Panc1 (cell line): ENCODE measurements around the gene PIGV. TPM values are rescaled to one million over a fixed set of nuclear protein-coding genes. Genes with fewer than 3 reads are reported as not detected.

Experiments used
- ATAC-seq: fragments of 200-7000 bp; cut with Tn5 transposase; 2 replicates; pipeline ENCODE4 v1.9.1; 2020; ENCODE audit warnings: mild to moderate bottlenecking, moderate library complexity
- BruUV-seq: library from RNA; stranded (reverse); fragments of 400-500 nt; replicated peaks from 2 replicates; lab custom pipeline; 2021; lab: Mats Ljungman, UMichigan
- CTCF ChIA-PET: fragments of 300-600 bp; sonication (Branson Sonifier 250); formaldehyde crosslinking; loops from one replicate; lab custom pipeline; 2022; ENCODE audit warnings: antibody characterized with exemption; lab: Charles Lee
- POLR2A ChIA-PET: fragments of 300-600 bp; sonication (Branson Sonifier 250); formaldehyde crosslinking; loops from one replicate; lab custom pipeline; 2022; ENCODE audit warnings: antibody characterized with exemption; lab: Charles Lee
- DNase-seq: peaks from one replicate; pipeline ENCODE4 v3.0.0-alpha.2; 2010; ENCODE audit warnings: low read depth, low spot score
- H3K27ac ChIP-seq: 2 replicates; pipeline ENCODE4 v1.5.1; 2011; ENCODE audit warnings: mild to moderate bottlenecking, low read length, inconsistent platforms
- H3K27me3 ChIP-seq: fragments of 200-500 bp; sonication (Bioruptor generic); 2 replicates; pipeline ENCODE4 v1.6.0; 2014; ENCODE audit warnings: low read length, inconsistent platforms; ENCODE audit not compliant: control insufficient read depth, insufficient read depth
- H3K36me3 ChIP-seq: fragments of 200-500 bp; sonication (Bioruptor generic); 2 replicates; pipeline ENCODE4 v1.5.1; 2014; ENCODE audit warnings: inconsistent platforms, mild to moderate bottlenecking, low read length, moderate library complexity; ENCODE audit not compliant: control insufficient read depth, insufficient read depth
- H3K4me1 ChIP-seq: 2 replicates; pipeline ENCODE4 v1.5.1; 2011; ENCODE audit warnings: inconsistent platforms, mild to moderate bottlenecking, low read length, moderate library complexity; ENCODE audit not compliant: control insufficient read depth, insufficient read depth
- H3K4me3 ChIP-seq, 2 experiments: 2 replicates each; pipeline ENCODE4 v1.5.1; 2011 to 2012; ENCODE audit warnings: low read depth in 2 of 2, low read length in 2 of 2, mild to moderate bottlenecking in 2 of 2, inconsistent platforms in 1 of 2, moderate library complexity in 1 of 2
- H3K9me3 ChIP-seq: fragments of 200-500 bp; sonication (Bioruptor generic); 2 replicates; pipeline ENCODE4 v1.5.1; 2014; ENCODE audit warnings: low read depth, mild to moderate bottlenecking, inconsistent platforms, low read length, moderate library complexity; ENCODE audit not compliant: control insufficient read depth, insufficient read depth
- CTCF ChIP-seq: fragments of 450-650 bp; IDR thresholded peaks from 2 replicates; pipeline ENCODE4 v1.5.1; 2017; ENCODE audit warnings: mild to moderate bottlenecking
- POLR2AphosphoS5 ChIP-seq: IDR thresholded peaks from 2 replicates; pipeline ENCODE4 v1.6.1; 2012; ENCODE audit warnings: mild to moderate bottlenecking, low read depth, low read length, moderate library complexity
- REST ChIP-seq, 2 experiments: IDR thresholded peaks; 2 replicates each; pipeline ENCODE4 v1.6.1; 2011 to 2012; ENCODE audit warnings: low read depth in 2 of 2, control low read depth in 1 of 2, low read length in 1 of 2, mild to moderate bottlenecking in 1 of 2, moderate library complexity in 1 of 2; ENCODE audit not compliant: insufficient read depth in 1 of 2
- SIN3A ChIP-seq: IDR thresholded peaks from 2 replicates; pipeline ENCODE4 v1.6.1; 2012; ENCODE audit warnings: low read depth, mild to moderate bottlenecking, low read length, moderate library complexity, borderline replicate concordance; ENCODE audit not compliant: insufficient read depth
- TCF7L2 ChIP-seq: IDR thresholded peaks from 2 replicates; pipeline ENCODE4 v1.6.1; 2011; ENCODE audit warnings: mild to moderate bottlenecking, low read depth, low read length, inconsistent platforms
- in situ Hi-C: cut with HindIII; loops from 2 replicates; pipeline ENCODE4 v1.10.0; 2016; ENCODE audit warnings: low sequenced_read_pairs, low pct_unique_long_range_greater_than_20kb
- intact Hi-C: fragments of 100-400 bp; cut with micrococcal nuclease; formaldehyde crosslinking; loops from one replicate; pipeline ENCODE4 v1.10.0; 2022; ENCODE audit not compliant: unreplicated experiment
- total RNA-seq: library from RNA; stranded (reverse); gene quantifications from one replicate; pipeline ENCODE4 v1.2.1, GENCODE V29; 2021; ENCODE audit not compliant: unreplicated experiment

The PIGV gene
- total RNA-seq, 1 experiment from 2014 or later = 20.1 TPM

DNA sequence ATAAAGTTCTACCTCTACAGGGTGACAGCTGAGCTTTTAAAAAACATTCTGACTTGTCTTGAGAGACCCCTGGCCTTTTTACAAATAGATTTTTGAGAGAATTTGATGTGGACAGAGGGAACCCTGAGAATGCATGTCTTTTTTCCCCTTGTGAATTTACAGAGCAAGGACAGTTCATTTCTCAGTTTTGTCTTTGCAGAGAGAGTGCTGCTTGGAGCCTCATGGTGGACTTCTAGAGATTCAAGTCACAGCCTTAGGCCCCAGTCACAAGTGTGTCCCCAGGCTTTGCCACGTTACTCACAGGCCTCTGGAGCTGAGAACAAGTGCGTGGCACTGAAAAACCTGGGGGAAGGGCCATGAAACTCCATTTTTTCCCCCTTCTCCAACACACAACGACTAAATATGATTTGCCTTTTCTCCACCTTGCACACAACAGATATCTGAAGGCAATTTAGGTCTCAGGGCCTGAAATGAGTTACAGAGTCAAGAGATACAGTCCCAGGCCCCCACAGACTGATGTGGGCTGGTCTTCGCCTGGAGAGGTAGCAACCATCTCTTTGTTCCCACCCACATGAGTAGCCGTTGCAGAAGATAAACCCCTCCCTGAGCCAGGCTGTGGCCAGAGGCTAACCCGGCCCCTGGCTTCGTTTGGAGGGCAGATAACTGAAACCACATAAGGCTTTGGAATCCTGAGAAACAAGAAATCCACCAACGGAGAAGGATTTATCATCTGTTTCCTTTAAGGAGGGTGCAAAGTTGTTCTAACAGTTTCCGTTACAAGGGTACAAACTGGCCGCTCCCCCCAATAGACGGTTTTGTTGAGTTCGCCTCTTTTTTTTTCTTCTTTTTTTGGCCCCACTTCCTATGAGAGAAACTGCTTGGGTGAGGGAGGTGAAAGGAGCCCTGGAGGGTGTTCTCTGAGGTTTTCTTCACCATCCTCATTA lies 1.0 kb upstream of the PIGV start:
- TSS peak; percentile 71 for BruUV-seq
- TF ChIP-seq REST (IDR thresholded peaks at IDR 0.05; ENCODE audit: insufficient read depth in 1 of 2, low read depth in 2 of 2, low read length in 1 of 2) = no peak
- peak; percentile 65 for TF ChIP-seq POLR2AphosphoS5
- 0 out of 2 replicates have a peak, but pooled peaks have one; percentile 41 for TF ChIP-seq SIN3A
- ChIA-PET POLR2A (interaction anchor here (1.4 kb wide), 1 partner anchor 177 kb away, joined by 3 read pairs; no protein-coding TSS in a partner anchor), CTCF (interaction anchor here (1.4 kb wide), 1 partner anchor 110 kb away, joined by 3 read pairs; no protein-coding TSS in a partner anchor)
- Histone ChIP-seq H3K4me3 (peak overlapping the region; percentile 63 to 71), H3K27ac (peak overlapping the region; percentile 100), H3K36me3 (peaks cover 11% of the 10 kb centered on the region), H3K4me1 (peaks cover 76% of the 10 kb centered on the region), H3K27me3 (no peaks in the 10 kb centered on the region), H3K9me3 (no peaks in the 10 kb centered on the region)
- DNase-seq = no peak
- in situ Hi-C loops (loop anchor here (5.0 kb wide), 1 partner anchor 184 kb away; no protein-coding TSS in a partner anchor), intact Hi-C loops (loop anchor here (5.0 kb wide), 1 partner anchor 89 kb away; the partner anchor contains the start of gene ARID1A)
- peak; percentile 60 for ATAC-seq

DNA sequence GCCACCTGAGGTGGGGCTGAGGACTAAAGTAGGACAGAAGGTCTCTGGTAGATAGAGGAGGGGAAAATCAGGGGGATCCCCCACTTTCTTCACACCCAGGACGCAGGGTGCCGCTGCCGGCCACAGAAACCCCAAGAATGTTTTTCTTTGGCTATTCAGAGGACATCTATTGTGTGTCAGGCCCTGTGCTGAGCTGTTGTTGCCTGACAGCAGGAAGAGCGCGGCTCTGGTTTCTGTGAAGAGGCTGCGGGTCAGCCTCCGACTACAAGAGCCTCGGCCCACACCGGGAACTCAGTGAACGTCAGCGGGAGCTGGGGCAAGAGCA lies 407 bp upstream of the PIGV start:
- ChIA-PET POLR2A (interaction anchor here (0.6 to 1.9 kb wide), 3 partner anchors 48 to 177 kb away, joined by 3 to 8 read pairs (median 3); no protein-coding TSS in a partner anchor), CTCF (no interaction called here)
- no TSS peak for BruUV-seq
- Histone ChIP-seq H3K4me1 (peaks cover 69% of the 10 kb centered on the region), H3K27me3 (no peaks in the 10 kb centered on the region), H3K36me3 (peaks cover 5% of the 10 kb centered on the region), H3K4me3 (peak overlapping the region; percentile 63 to 71), H3K27ac (peak overlapping the region; percentile 100), H3K9me3 (no peaks in the 10 kb centered on the region)
- in situ Hi-C loops = loop anchor here (5.0 kb wide), 1 partner anchor 185 kb away; no protein-coding TSS in a partner anchor
- intact Hi-C loops = loop anchor here (5.0 kb wide), 1 partner anchor 90 kb away; the partner anchor contains the start of gene ARID1A
- TF ChIP-seq SIN3A = no peak
- no peak for TF ChIP-seq TCF7L2
- no peak for TF ChIP-seq CTCF
- no peak; a peak in 1 of 4 replicates for TF ChIP-seq REST (IDR thresholded peaks at IDR 0.05; ENCODE audit: insufficient read depth in 1 of 2, low read depth in 2 of 2, low read length in 1 of 2)
- TF ChIP-seq POLR2AphosphoS5 = no peak
- ATAC-seq (peak; percentile 48), DNase-seq (no peak)
